ENCODE results near the gene DEPP1. TPM values are rescaled to one million over a fixed set of nuclear protein-coding genes. Genes with fewer than 3 reads are reported as not detected.

DEPP1 gene
- total and polyA plus RNA-seq, 2 of the 13 experiments (the other 11 are each of a cell fraction or from before 2014, with no cell fraction given): 14.8 to 270 TPM

DNA sequence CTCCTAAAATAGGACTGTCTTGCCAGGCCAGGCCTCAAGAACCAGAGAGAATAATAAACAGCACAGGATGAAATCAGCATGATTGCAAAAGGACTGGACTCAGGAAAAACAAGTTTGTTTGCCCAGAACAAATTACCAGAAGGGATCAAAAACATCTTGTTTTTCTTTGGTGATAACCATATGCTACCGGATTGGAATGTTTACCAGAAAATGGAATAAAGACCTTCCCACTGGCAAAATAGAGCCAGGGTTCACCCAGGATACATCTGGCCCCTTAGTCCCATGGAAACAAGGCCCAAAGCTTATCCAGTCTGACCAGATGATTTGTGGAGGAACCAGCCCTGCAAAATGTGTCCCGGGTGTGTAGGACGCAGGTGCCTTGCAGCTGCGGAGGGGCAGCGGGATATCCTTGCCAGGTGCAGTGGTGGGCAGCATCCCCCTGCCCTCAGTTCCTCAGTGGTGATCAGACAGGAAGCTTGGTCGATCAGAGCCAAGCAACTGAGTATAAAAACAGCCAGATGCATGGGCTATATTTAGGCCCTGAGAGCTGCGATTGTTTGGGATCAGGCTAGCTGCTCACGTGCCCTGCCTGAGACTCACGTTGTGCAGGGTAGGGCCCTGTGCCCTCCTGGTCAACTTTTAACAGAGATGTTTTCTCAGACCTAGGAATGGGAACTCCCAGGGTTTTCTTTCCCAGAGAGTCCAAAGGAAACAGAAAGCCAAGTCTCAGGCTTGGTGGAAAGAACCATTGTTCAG lies 17.5 kb upstream of the DEPP1 start (continued):
- TF ChIP-seq SIX1 (CRISPR knock-in tag; IDR thresholded peaks at IDR 0.05; ENCODE audit: borderline replicate concordance) (peak; percentile 75; the same call in 1 of the 2 replicates), ZIK1 (CRISPR knock-in tag; IDR thresholded peaks at IDR 0.05; ENCODE audit: borderline replicate concordance, low read depth) (peak; percentile 49; the same call in 1 of the 2 replicates), ZNF589 (CRISPR knock-in tag; conservative IDR thresholded peaks at IDR 0.05) (no peak; the same call in 1 of the 2 replicates), SP4 (CRISPR knock-in tag; IDR thresholded peaks at IDR 0.05) (no peak), ZNF10 (CRISPR knock-in tag; IDR thresholded peaks at IDR 0.05; ENCODE audit: borderline replicate concordance, low read depth) (no peak), SOX6 (IDR thresholded peaks at IDR 0.05) (no peak), SOX6 (CRISPR knock-in tag; IDR thresholded peaks at IDR 0.05) (peak; percentile 88), KDM5B (CRISPR knock-in tag; IDR thresholded peaks at IDR 0.05; ENCODE audit: borderline replicate concordance) (peak; percentile 19; the same call in 1 of the 2 replicates), RAD21 (CRISPR knock-in tag; IDR thresholded peaks at IDR 0.05) (no peak), KDM4B (CRISPR knock-in tag; IDR thresholded peaks at IDR 0.05) (no peak), MAZ (IDR thresholded peaks at IDR 0.05; ENCODE audit: borderline replicate concordance, low read depth, low read length) (no peak), MAZ (CRISPR knock-in tag; IDR thresholded peaks at IDR 0.05; ENCODE audit: low read depth) (peak; percentile 52)
- TF ChIP-seq, protein P1, sequence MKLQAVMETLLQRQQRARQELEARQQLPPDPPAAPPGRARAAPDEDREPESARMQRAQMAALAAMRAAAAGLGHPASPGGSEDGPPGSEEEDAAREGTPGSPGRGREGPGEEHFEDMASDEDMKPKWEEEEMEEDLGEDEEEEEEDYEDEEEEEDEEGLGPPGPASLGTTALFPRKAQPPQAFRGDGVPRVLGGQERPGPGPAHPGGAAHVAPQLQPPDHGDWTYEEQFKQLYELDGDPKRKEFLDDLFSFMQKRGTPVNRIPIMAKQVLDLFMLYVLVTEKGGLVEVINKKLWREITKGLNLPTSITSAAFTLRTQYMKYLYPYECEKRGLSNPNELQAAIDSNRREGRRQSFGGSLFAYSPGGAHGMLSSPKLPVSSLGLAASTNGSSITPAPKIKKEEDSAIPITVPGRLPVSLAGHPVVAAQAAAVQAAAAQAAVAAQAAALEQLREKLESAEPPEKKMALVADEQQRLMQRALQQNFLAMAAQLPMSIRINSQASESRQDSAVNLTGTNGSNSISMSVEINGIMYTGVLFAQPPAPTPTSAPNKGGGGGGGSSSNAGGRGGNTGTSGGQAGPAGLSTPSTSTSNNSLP (IDR thresholded peaks at IDR 0.05; ENCODE audit: low read depth, low read length): peak; percentile 83
- TF ChIP-seq, protein P2, sequence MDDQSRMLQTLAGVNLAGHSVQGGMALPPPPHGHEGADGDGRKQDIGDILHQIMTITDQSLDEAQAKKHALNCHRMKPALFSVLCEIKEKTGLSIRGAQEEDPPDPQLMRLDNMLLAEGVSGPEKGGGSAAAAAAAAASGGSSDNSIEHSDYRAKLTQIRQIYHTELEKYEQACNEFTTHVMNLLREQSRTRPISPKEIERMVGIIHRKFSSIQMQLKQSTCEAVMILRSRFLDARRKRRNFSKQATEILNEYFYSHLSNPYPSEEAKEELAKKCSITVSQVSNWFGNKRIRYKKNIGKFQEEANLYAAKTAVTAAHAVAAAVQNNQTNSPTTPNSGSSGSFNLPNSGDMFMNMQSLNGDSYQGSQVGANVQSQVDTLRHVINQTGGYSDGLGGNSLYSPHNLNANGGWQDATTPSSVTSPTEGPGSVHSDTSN (CRISPR knock-in tag; IDR thresholded peaks at IDR 0.05; ENCODE audit: borderline replicate concordance): no peak
- TF ChIP-seq, protein P3, sequence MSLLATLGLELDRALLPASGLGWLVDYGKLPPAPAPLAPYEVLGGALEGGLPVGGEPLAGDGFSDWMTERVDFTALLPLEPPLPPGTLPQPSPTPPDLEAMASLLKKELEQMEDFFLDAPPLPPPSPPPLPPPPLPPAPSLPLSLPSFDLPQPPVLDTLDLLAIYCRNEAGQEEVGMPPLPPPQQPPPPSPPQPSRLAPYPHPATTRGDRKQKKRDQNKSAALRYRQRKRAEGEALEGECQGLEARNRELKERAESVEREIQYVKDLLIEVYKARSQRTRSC (CRISPR knock-in tag; IDR thresholded peaks at IDR 0.05; ENCODE audit: low read depth): no peak
- TF ChIP-seq, protein P4, sequence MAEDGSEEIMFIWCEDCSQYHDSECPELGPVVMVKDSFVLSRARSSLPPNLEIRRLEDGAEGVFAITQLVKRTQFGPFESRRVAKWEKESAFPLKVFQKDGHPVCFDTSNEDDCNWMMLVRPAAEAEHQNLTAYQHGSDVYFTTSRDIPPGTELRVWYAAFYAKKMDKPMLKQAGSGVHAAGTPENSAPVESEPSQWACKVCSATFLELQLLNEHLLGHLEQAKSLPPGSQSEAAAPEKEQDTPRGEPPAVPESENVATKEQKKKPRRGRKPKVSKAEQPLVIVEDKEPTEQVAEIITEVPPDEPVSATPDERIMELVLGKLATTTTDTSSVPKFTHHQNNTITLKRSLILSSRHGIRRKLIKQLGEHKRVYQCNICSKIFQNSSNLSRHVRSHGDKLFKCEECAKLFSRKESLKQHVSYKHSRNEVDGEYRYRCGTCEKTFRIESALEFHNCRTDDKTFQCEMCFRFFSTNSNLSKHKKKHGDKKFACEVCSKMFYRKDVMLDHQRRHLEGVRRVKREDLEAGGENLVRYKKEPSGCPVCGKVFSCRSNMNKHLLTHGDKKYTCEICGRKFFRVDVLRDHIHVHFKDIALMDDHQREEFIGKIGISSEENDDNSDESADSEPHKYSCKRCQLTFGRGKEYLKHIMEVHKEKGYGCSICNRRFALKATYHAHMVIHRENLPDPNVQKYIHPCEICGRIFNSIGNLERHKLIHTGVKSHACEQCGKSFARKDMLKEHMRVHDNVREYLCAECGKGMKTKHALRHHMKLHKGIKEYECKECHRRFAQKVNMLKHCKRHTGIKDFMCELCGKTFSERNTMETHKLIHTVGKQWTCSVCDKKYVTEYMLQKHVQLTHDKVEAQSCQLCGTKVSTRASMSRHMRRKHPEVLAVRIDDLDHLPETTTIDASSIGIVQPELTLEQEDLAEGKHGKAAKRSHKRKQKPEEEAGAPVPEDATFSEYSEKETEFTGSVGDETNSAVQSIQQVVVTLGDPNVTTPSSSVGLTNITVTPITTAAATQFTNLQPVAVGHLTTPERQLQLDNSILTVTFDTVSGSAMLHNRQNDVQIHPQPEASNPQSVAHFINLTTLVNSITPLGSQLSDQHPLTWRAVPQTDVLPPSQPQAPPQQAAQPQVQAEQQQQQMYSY (CRISPR knock-in tag; IDR thresholded peaks at IDR 0.05): no peak
- TF ChIP-seq, protein P5, sequence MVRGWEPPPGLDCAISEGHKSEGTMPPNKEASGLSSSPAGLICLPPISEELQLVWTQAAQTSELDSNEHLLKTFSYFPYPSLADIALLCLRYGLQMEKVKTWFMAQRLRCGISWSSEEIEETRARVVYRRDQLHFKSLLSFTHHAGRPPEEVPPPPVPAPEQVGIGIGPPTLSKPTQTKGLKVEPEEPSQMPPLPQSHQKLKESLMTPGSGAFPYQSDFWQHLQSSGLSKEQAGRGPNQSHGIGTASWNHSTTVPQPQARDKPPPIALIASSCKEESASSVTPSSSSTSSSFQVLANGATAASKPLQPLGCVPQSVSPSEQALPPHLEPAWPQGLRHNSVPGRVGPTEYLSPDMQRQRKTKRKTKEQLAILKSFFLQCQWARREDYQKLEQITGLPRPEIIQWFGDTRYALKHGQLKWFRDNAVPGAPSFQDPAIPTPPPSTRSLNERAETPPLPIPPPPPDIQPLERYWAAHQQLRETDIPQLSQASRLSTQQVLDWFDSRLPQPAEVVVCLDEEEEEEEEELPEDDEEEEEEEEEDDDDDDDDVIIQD (CRISPR knock-in tag; IDR thresholded peaks at IDR 0.05; ENCODE audit: low read depth): peak; percentile 57; the same call in 1 of the 2 replicates
- TF ChIP-seq, protein P6, sequence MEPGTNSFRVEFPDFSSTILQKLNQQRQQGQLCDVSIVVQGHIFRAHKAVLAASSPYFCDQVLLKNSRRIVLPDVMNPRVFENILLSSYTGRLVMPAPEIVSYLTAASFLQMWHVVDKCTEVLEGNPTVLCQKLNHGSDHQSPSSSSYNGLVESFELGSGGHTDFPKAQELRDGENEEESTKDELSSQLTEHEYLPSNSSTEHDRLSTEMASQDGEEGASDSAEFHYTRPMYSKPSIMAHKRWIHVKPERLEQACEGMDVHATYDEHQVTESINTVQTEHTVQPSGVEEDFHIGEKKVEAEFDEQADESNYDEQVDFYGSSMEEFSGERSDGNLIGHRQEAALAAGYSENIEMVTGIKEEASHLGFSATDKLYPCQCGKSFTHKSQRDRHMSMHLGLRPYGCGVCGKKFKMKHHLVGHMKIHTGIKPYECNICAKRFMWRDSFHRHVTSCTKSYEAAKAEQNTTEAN (CRISPR knock-in tag; conservative IDR thresholded peaks at IDR 0.05): 0 out of 2 replicates have a peak, but pooled peaks have one; percentile 42
